Smooth muscle cell (in vitro differentiated cells): Measurements from ENCODE around the gene CD72. TPM values are rescaled to one million over a fixed set of nuclear protein-coding genes. Genes with fewer than 3 reads are reported as not detected.

Experiments used
- DNase-seq: peaks from one replicate; lab custom pipeline; 2025; ENCODE audit not compliant: unreplicated experiment; lab: John Stamatoyannopoulos, UW
- H2AFZ ChIP-seq: fragments of 200-600 bp; sonication (generic); 2 replicates; pipeline ENCODE4 v1.6.0; 2016; ENCODE audit warnings: antibody characterized with exemption, low read depth, mild to moderate bottlenecking
- H3F3A ChIP-seq: fragments of 200-600 bp; sonication (generic); 2 replicates; pipeline ENCODE4 v1.6.0; 2017; ENCODE audit warnings: antibody characterized with exemption, low read depth
- H3K27ac ChIP-seq: fragments of 200-600 bp; sonication (generic); 2 replicates; pipeline ENCODE4 v1.5.1; 2016; ENCODE audit warnings: low read depth, mild to moderate bottlenecking
- H3K27me3 ChIP-seq: fragments of 200-600 bp; sonication (generic); 2 replicates; pipeline ENCODE4 v1.6.1; 2016; ENCODE audit warnings: low read depth, mild to moderate bottlenecking
- H3K36me3 ChIP-seq: fragments of 200-600 bp; sonication (generic); 2 replicates; pipeline ENCODE4 v1.5.1; 2016; ENCODE audit warnings: low read depth
- H3K4me1 ChIP-seq: fragments of 200-600 bp; sonication (generic); 2 replicates; pipeline ENCODE4 v1.5.1; 2016; ENCODE audit warnings: low read depth
- H3K4me2 ChIP-seq: fragments of 200-600 bp; sonication (generic); 2 replicates; pipeline ENCODE4 v1.6.0; 2016; ENCODE audit warnings: mild to moderate bottlenecking
- H3K4me3 ChIP-seq: fragments of 200-600 bp; sonication (generic); 2 replicates; pipeline ENCODE4 v1.5.1; 2016; ENCODE audit warnings: mild to moderate bottlenecking
- H3K79me2 ChIP-seq: fragments of 200-600 bp; sonication (generic); 2 replicates; pipeline ENCODE4 v1.6.0; 2016; ENCODE audit warnings: low read depth, mild to moderate bottlenecking
- H3K9ac ChIP-seq: fragments of 200-600 bp; sonication (generic); 2 replicates; pipeline ENCODE4 v1.6.0; 2016; ENCODE audit warnings: low read depth
- H3K9me3 ChIP-seq: fragments of 200-600 bp; sonication (generic); replicated peaks from 2 replicates; pipeline ENCODE4 v1.5.1; 2016; ENCODE audit warnings: low read depth
- H4K20me1 ChIP-seq: fragments of 200-600 bp; sonication (generic); 2 replicates; pipeline ENCODE4 v1.6.0; 2016; ENCODE audit warnings: low read depth
- WGBS: methylation state at CpG from one replicate; pipeline ENCODE4 v1.1.7; 2016; ENCODE audit warnings: low lambda C conversion rate; 5-methylcytosine and 5-hydroxymethylcytosine counted together
- polyA plus RNA-seq: library from polyadenylated mRNA; unstranded; fragments of >200 nt; fragmentation: Nextera tagmentation; extraction: Ambion mirVana; gene quantifications from 2 replicates; pipeline ENCODE4 v1.2.1, GENCODE V29; 2016
- total RNA-seq: library from RNA; depleted of rRNA; stranded (reverse); fragments of >200 nt; gene quantifications from 2 replicates; pipeline ENCODE4 v1.2.3, GENCODE V29; 2014
- TF ChIP-seq, protein P1 (sequence below): fragments of 200-600 bp; sonication (generic); IDR thresholded peaks from 2 replicates; pipeline ENCODE4 v1.5.1; 2017; ENCODE audit warnings: borderline replicate concordance, mild to moderate bottlenecking, antibody characterized with exemption; ENCODE audit not compliant: insufficient read depth, poor library complexity, severe bottlenecking

CD72 gene
- total and polyA plus RNA-seq, 2 experiments from 2014 or later: 0.45 to 2.9 TPM

DNA sequence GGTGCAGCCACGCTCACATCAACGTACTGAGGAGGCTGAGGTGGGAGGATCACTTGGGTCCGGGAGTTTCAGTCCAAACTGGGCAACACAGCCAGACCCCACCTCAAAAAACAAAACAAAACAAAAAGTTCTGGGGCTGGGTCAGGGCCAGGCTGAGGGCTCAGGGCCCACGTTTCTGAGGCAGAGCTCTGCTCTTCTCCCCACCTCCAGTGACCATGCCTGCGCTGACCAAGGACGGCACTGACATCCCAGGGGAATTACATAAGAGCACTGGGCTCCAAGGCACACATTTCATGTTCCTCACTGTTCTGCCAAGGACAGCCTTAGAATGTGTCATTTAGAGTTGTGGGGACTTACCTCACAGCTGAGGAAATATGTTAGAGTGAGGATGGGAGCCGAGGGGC is 53.6 kb downstream of the CD72 start:
- TF ChIP-seq, protein P1, sequence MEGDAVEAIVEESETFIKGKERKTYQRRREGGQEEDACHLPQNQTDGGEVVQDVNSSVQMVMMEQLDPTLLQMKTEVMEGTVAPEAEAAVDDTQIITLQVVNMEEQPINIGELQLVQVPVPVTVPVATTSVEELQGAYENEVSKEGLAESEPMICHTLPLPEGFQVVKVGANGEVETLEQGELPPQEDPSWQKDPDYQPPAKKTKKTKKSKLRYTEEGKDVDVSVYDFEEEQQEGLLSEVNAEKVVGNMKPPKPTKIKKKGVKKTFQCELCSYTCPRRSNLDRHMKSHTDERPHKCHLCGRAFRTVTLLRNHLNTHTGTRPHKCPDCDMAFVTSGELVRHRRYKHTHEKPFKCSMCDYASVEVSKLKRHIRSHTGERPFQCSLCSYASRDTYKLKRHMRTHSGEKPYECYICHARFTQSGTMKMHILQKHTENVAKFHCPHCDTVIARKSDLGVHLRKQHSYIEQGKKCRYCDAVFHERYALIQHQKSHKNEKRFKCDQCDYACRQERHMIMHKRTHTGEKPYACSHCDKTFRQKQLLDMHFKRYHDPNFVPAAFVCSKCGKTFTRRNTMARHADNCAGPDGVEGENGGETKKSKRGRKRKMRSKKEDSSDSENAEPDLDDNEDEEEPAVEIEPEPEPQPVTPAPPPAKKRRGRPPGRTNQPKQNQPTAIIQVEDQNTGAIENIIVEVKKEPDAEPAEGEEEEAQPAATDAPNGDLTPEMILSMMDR: no peak
- no peak overlapping the region for H3K27ac ChIP-seq
- no peaks in the 10 kb centered on the region for H3K4me1 ChIP-seq
- no peaks in the 10 kb centered on the region for H3K9me3 ChIP-seq
- H3K27me3 ChIP-seq: no peaks in the 10 kb centered on the region
- no peaks in the 10 kb centered on the region for H3K36me3 ChIP-seq
- no peak overlapping the region for H3K4me2 ChIP-seq
- H2AFZ ChIP-seq: no peak overlapping the region
- no peaks in the 10 kb centered on the region for H3F3A ChIP-seq
- DNase-seq: no peak
- H3K9ac ChIP-seq: no peak overlapping the region
- no peak overlapping the region for H3K4me3 ChIP-seq
- H3K79me2 ChIP-seq: no peaks in the 10 kb centered on the region
- H4K20me1 ChIP-seq: no peaks in the 10 kb centered on the region
- 90% methylated on average over 7 of the region's 7 CpGs for WGBS

DNA sequence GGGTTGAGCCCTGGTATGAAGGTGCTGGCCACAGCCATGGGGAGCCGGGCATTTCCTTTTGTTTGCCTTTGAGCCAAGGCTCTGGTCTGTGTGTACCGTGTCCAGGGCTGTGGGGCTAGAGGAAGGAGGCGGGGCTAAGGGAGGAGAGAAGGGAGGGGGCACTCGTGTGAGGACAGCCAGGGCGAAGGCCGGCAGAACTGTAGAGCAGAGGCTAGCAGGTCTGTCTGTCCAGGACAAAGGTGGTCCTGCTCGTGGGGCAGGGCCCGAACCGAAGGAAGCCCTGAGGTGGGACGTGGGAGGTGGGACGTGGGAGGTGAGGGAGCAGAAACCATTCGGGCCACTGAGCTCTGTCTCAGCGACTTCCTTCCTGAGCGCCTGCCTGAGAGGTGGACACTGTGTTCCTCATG is 54.4 kb downstream of the CD72 start:
- H3K4me2 ChIP-seq: no peak overlapping the region
- TF ChIP-seq, protein P1: no peak
- H3K9ac ChIP-seq: no peak overlapping the region

DNA sequence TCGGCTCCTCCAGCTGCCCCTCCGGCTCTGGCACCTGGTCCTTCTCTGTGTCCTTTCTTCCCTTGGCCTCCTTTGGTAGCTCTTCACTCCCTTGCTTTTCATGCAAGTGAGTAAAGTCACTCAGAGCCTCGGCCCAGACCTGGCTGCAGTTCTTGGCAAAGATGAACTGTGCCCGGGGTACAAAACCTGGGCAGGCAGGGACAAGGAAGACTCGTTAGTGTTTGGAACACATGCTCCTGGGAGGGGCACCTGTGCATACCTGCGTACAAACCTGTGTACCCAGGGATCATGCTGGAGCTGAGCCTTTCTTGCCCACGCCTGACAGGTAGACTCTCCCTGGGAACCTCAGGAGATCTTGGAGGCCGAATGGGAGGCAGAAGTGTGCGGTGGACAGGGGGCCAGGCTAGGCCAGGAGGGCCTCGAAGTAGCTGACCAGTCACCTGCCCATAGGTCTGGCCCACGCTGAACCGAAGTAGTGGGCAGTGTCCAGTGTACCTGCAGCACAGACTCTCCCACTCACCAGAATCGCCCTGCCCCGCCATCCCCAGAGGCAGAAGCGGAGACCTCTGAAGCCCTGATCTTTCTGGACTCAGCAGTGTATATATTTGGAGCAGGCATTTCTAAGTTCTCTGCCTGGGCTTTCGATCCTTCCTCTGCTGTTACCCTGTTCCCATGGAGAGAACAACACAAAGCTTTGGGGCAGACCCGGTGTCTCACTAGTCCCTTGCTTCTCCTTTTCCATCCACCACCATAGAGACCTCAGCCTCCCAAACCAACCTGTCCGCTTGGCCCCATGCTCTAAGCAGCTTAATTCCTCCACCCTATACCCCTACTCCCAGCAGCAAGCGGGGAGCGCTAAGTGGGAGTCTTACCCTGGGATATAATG is 55.1 kb downstream of the CD72 start:
- Histone ChIP-seq H3F3A (no peaks in the 10 kb centered on the region), H3K4me3 (no peak overlapping the region), H3K9me3 (no peaks in the 10 kb centered on the region), H2AFZ (no peak overlapping the region), H4K20me1 (no peaks in the 10 kb centered on the region), H3K36me3 (no peaks in the 10 kb centered on the region), H3K27me3 (no peaks in the 10 kb centered on the region), H3K4me1 (no peaks in the 10 kb centered on the region), H3K9ac (no peak overlapping the region), H3K79me2 (no peaks in the 10 kb centered on the region), H3K4me2 (no peak overlapping the region), H3K27ac (no peak overlapping the region)
- DNase-seq: no peak
- TF ChIP-seq, protein P1: no peak
- WGBS: 96% methylated on average over 20 of the region's 20 CpGs

More for the DNA sequence above, 54.4 kb downstream of the CD72 start:
- Histone ChIP-seq H3K9me3 (no peaks in the 10 kb centered on the region), H3K27me3 (no peaks in the 10 kb centered on the region), H3F3A (no peaks in the 10 kb centered on the region), H3K4me3 (no peak overlapping the region), H3K27ac (no peak overlapping the region), H3K79me2 (no peaks in the 10 kb centered on the region), H2AFZ (no peak overlapping the region), H3K4me1 (no peaks in the 10 kb centered on the region), H4K20me1 (no peaks in the 10 kb centered on the region), H3K36me3 (no peaks in the 10 kb centered on the region)
- DNase-seq: no peak
- 67% methylated on average over 14 of the region's 14 CpGs for WGBS
